Neural progenitor cell (in vitro differentiated cells): ENCODE measurements around the gene TREML2. TPM values are rescaled to one million over a fixed set of nuclear protein-coding genes. Genes with fewer than 3 reads are reported as not detected.

Experiments used
- DNase-seq: peaks from one replicate; pipeline ENCODE4 v3.0.0-alpha.2; 2016; ENCODE audit warnings: low spot score
- H2AFZ ChIP-seq: fragments of 200-600 bp; sonication (generic); replicated peaks from 2 replicates; pipeline ENCODE4 v1.6.1; 2016; ENCODE audit warnings: antibody characterized with exemption
- H3F3A ChIP-seq: fragments of 200-600 bp; sonication (generic); 2 replicates; pipeline ENCODE4 v1.6.1; 2016; ENCODE audit warnings: antibody characterized with exemption, low read depth
- H3K27ac ChIP-seq: fragments of 200-600 bp; sonication (generic); 2 replicates; pipeline ENCODE4 v1.5.1; 2016; ENCODE audit warnings: mild to moderate bottlenecking
- H3K27me3 ChIP-seq: fragments of 200-600 bp; sonication (generic); 2 replicates; pipeline ENCODE4 v1.6.1; 2016; ENCODE audit warnings: mild to moderate bottlenecking, moderate library complexity
- H3K36me3 ChIP-seq: fragments of 200-600 bp; sonication (generic); 2 replicates; pipeline ENCODE4 v1.5.1; 2016
- H3K4me1 ChIP-seq: fragments of 200-600 bp; sonication (generic); 2 replicates; pipeline ENCODE4 v1.6.1; 2016; ENCODE audit warnings: mixed run types
- H3K4me2 ChIP-seq: fragments of 200-600 bp; sonication (generic); 2 replicates; pipeline ENCODE4 v1.6.1; 2016
- H3K4me3 ChIP-seq: fragments of 200-600 bp; sonication (generic); 2 replicates; pipeline ENCODE4 v1.5.1; 2016
- H3K79me2 ChIP-seq: fragments of 200-600 bp; sonication (generic); 2 replicates; pipeline ENCODE4 v1.6.1; 2016; ENCODE audit warnings: low read depth
- H3K9ac ChIP-seq: fragments of 200-600 bp; sonication (generic); 2 replicates; pipeline ENCODE4 v1.6.1; 2016
- H3K9me3 ChIP-seq: fragments of 200-600 bp; sonication (generic); 2 replicates; pipeline ENCODE4 v1.5.1; 2016; ENCODE audit warnings: low read depth
- H4K20me1 ChIP-seq: fragments of 200-600 bp; sonication (generic); 2 replicates; pipeline ENCODE4 v1.6.1; 2016; ENCODE audit warnings: low read depth
- H3K27ac Mint-ChIP-seq: 3 replicates; pipeline ENCODE4 v1.8.0; 2021; ENCODE audit warnings: mixed read lengths
- H3K27me3 Mint-ChIP-seq: 2 replicates; pipeline ENCODE4 v1.8.0; 2022; ENCODE audit warnings: low read depth, mild to moderate bottlenecking, inconsistent platforms, moderate library complexity, mixed read lengths; ENCODE audit not compliant: insufficient read depth
- H3K36me3 Mint-ChIP-seq: 3 replicates; pipeline ENCODE4 v1.8.0; 2021; ENCODE audit warnings: mixed read lengths
- H3K4me1 Mint-ChIP-seq: 3 replicates; pipeline ENCODE4 v1.8.0; 2021; ENCODE audit warnings: mixed read lengths
- H3K4me3 Mint-ChIP-seq: 3 replicates; pipeline ENCODE4 v1.8.0; 2021; ENCODE audit warnings: mild to moderate bottlenecking, moderate library complexity, mixed read lengths
- H3K9me3 Mint-ChIP-seq: 3 replicates; pipeline ENCODE4 v1.8.0; 2020; ENCODE audit warnings: mixed read lengths
- EZH2 ChIP-seq: fragments of 200-600 bp; sonication (generic); IDR thresholded peaks from 2 replicates; pipeline ENCODE4 v1.6.1; 2017; ENCODE audit warnings: antibody characterized with exemption, mild to moderate bottlenecking, moderate library complexity
- EZH2phosphoT487 ChIP-seq: fragments of 200-600 bp; sonication (generic); IDR thresholded peaks from 2 replicates; pipeline ENCODE4 v1.6.1; 2017; ENCODE audit warnings: antibody characterized with exemption
- total RNA-seq: library from RNA; depleted of rRNA; stranded (reverse); fragments of >200 nt; gene quantifications from 2 replicates; pipeline ENCODE4 v1.2.3, GENCODE V29; 2015; ENCODE audit warnings: low replicate concordance
- TF ChIP-seq, protein P1 (sequence below): fragments of 200-600 bp; sonication (generic); IDR thresholded peaks from 2 replicates; pipeline ENCODE4 v1.5.1; 2017; ENCODE audit warnings: antibody characterized with exemption, mild to moderate bottlenecking

The TREML2 gene
- total RNA-seq, 1 donor from 2014 or later = not detected

DNA sequence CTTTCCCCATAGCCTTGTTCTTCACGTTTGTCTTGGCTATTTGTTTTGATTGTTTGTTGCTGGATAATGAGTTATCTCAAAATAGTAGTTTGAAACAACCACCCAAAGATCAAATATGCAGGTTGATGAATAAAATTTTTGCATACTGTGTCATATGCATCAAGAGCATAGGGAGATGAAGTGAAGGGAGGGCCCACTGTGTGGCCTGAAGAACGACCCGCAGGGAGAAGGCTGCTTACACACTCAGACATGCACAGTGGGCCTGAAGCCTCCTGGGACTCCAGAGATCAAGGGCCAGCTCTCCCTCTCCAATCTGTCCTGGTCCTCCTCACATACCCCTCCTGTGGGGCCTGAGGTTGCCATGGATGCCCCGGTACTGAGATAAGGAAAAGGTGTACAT, 21.8 kb downstream of the TREML2 start:
- H3K27ac Mint-ChIP-seq = no peak overlapping the region
- no peak overlapping the region for H3K9ac ChIP-seq
- no peaks in the 10 kb centered on the region for H3K79me2 ChIP-seq
- no peaks in the 10 kb centered on the region for H3K4me1 ChIP-seq
- H3F3A ChIP-seq = no peaks in the 10 kb centered on the region
- no peaks in the 10 kb centered on the region for H4K20me1 ChIP-seq
- H3K9me3 Mint-ChIP-seq = no peaks in the 10 kb centered on the region
- H3K9me3 ChIP-seq = no peaks in the 10 kb centered on the region
- H3K4me1 Mint-ChIP-seq = no peaks in the 10 kb centered on the region
- no peak overlapping the region for H3K4me3 Mint-ChIP-seq
- no peak for TF ChIP-seq EZH2
- TF ChIP-seq, protein P1, sequence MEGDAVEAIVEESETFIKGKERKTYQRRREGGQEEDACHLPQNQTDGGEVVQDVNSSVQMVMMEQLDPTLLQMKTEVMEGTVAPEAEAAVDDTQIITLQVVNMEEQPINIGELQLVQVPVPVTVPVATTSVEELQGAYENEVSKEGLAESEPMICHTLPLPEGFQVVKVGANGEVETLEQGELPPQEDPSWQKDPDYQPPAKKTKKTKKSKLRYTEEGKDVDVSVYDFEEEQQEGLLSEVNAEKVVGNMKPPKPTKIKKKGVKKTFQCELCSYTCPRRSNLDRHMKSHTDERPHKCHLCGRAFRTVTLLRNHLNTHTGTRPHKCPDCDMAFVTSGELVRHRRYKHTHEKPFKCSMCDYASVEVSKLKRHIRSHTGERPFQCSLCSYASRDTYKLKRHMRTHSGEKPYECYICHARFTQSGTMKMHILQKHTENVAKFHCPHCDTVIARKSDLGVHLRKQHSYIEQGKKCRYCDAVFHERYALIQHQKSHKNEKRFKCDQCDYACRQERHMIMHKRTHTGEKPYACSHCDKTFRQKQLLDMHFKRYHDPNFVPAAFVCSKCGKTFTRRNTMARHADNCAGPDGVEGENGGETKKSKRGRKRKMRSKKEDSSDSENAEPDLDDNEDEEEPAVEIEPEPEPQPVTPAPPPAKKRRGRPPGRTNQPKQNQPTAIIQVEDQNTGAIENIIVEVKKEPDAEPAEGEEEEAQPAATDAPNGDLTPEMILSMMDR = no peak
- TF ChIP-seq EZH2phosphoT487 = no peak
- peaks cover 8% of the 10 kb centered on the region for H3K27me3 Mint-ChIP-seq
- no peaks in the 10 kb centered on the region for H3K27me3 ChIP-seq
- H3K4me2 ChIP-seq = no peak overlapping the region
- no peak overlapping the region for H2AFZ ChIP-seq
- H3K4me3 ChIP-seq = no peak overlapping the region
- no peak overlapping the region for H3K27ac ChIP-seq
- H3K36me3 Mint-ChIP-seq = no peaks in the 10 kb centered on the region
- no peaks in the 10 kb centered on the region for H3K36me3 ChIP-seq
- no peak for DNase-seq

DNA sequence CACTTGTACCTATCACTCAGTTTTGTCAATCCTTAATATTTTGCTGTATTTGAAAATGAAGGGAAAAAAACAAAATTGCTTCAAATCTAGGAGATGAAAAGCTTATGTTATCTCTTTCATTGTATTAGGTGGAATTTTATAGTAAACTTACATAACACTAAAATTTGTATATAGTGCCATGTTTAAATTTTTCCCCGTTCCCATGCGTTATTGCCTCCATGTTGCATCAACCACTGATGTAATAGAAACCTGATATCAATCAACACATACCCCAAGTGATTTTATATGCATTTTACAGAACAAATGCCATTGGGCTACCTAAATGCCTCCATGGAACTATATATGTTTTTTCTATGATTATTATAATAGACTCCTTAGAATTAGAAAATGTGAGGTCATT, 23.3 kb downstream of the TREML2 start:
- H3K4me3 Mint-ChIP-seq = no peak overlapping the region
- TF ChIP-seq EZH2phosphoT487 (no peak), EZH2 (no peak)
- TF ChIP-seq, protein P1 = no peak
- no peaks in the 10 kb centered on the region for H3K36me3 ChIP-seq
- no peaks in the 10 kb centered on the region for H3F3A ChIP-seq
- no peak overlapping the region for H2AFZ ChIP-seq
- no peaks in the 10 kb centered on the region for H3K4me1 ChIP-seq
- no peak overlapping the region for H3K27ac ChIP-seq
- no peak for DNase-seq
- no peak overlapping the region for H3K27ac Mint-ChIP-seq
- no peak overlapping the region for H3K4me2 ChIP-seq
- H4K20me1 ChIP-seq = no peaks in the 10 kb centered on the region
- H3K27me3 Mint-ChIP-seq = peaks cover 5% of the 10 kb centered on the region
- H3K9ac ChIP-seq = no peak overlapping the region
- no peaks in the 10 kb centered on the region for H3K9me3 ChIP-seq
- H3K36me3 Mint-ChIP-seq = no peaks in the 10 kb centered on the region
- no peaks in the 10 kb centered on the region for H3K27me3 ChIP-seq
- H3K4me3 ChIP-seq = no peak overlapping the region
- H3K79me2 ChIP-seq = no peaks in the 10 kb centered on the region
- no peaks in the 10 kb centered on the region for H3K4me1 Mint-ChIP-seq
- H3K9me3 Mint-ChIP-seq = no peaks in the 10 kb centered on the region

GRCh38 chr6:41177287-41177686, 23.7 kb downstream of the TREML2 start:
- Mint-ChIP-seq H3K4me1 (no peaks in the 10 kb centered on the region), H3K27ac (no peak overlapping the region), H3K4me3 (no peak overlapping the region), H3K36me3 (no peaks in the 10 kb centered on the region), H3K27me3 (peaks cover 5% of the 10 kb centered on the region), H3K9me3 (no peaks in the 10 kb centered on the region)
- Histone ChIP-seq H3K27ac (no peak overlapping the region), H3K4me3 (no peak overlapping the region), H3K9ac (no peak overlapping the region), H2AFZ (no peak overlapping the region), H3K4me1 (no peaks in the 10 kb centered on the region), H3K36me3 (no peaks in the 10 kb centered on the region), H3K9me3 (no peaks in the 10 kb centered on the region), H3K4me2 (no peak overlapping the region), H3K79me2 (no peaks in the 10 kb centered on the region), H3F3A (no peaks in the 10 kb centered on the region), H4K20me1 (no peaks in the 10 kb centered on the region), H3K27me3 (no peaks in the 10 kb centered on the region)
- DNase-seq = no peak
- TF ChIP-seq EZH2phosphoT487 = no peak
- TF ChIP-seq EZH2 = no peak
- TF ChIP-seq, protein P1 = no peak

- Mint-ChIP-seq H3K4me3 (no peak overlapping the region), H3K4me1 (no peaks in the 10 kb centered on the region), H3K27me3 (peaks cover 6% of the 10 kb centered on the region), H3K36me3 (no peaks in the 10 kb centered on the region), H3K9me3 (no peaks in the 10 kb centered on the region), H3K27ac (no peak overlapping the region)
- H3K36me3 ChIP-seq = no peaks in the 10 kb centered on the region
- H3K4me1 ChIP-seq = no peaks in the 10 kb centered on the region
- no peaks in the 10 kb centered on the region for H3K9me3 ChIP-seq
- H3K27ac ChIP-seq = no peak overlapping the region
- H3K4me3 ChIP-seq = no peak overlapping the region
- no peak overlapping the region for H2AFZ ChIP-seq
- no peaks in the 10 kb centered on the region for H3K79me2 ChIP-seq
- no peak for DNase-seq
- H3K27me3 ChIP-seq = no peaks in the 10 kb centered on the region
- H3K9ac ChIP-seq = no peak overlapping the region
- H3F3A ChIP-seq = no peaks in the 10 kb centered on the region
- TF ChIP-seq, protein P1 = no peak
- TF ChIP-seq EZH2phosphoT487 (no peak), EZH2 (no peak)
- H4K20me1 ChIP-seq = no peaks in the 10 kb centered on the region
- no peak overlapping the region for H3K4me2 ChIP-seq
These were observed 24.8 kb downstream of the TREML2 start for GRCh38 chr6:41176189-41176588.
